Vagina (tissue), 2 donors: ENCODE measurements around the gene GALNTL6.

Experiments used
- CTCF ChIP-seq, 3 experiments: fragments of 450-650 bp in 2 of 3; fragments of 200-600 bp in 1 of 3; sonication (generic) in 1 of 3; IDR thresholded peaks; one replicate each; pipeline ENCODE4 v1.5.1; 2017 to 2019; ENCODE audit warnings: antibody characterized with exemption in 3 of 3, mild to moderate bottlenecking in 2 of 3, moderate library complexity in 2 of 3
- POLR2A ChIP-seq, 2 donors: fragments of 450-650 bp; IDR thresholded peaks; one replicate each; pipeline ENCODE4 v1.6.1; 2017; ENCODE audit warnings: antibody characterized with exemption in 2 of 2, mild to moderate bottlenecking in 2 of 2, moderate library complexity in 2 of 2

GRCh38 chr4:172726001-172726423, 912.8 kb downstream of the GALNTL6 start:
- no peak for TF ChIP-seq POLR2A (IDR thresholded peaks at IDR 0.05)
- TF ChIP-seq CTCF (IDR thresholded peaks at IDR 0.05) = no peak
